HG03432 (cell line): Measurements from ENCODE around the gene PCDHB12.
"Not testable (repeated sequence)": the region's sequence is repeated elsewhere in the genome, so short reads cannot be mapped to it uniquely, and the experiment has no call there.

ENCODE experiments used
- ATAC-seq: cut with Tn5 transposase; IDR thresholded peaks from one replicate; pipeline ENCODE4 v1.9.1; 2021; ENCODE audit warnings: mild to moderate bottlenecking, moderate library complexity; ENCODE audit not compliant: unreplicated experiment

The PCDHB12 gene

GRCh38 chr5:141208478-141208877 is at the start of gene PCDHB12:
Gene PCDHB12, plus strand, starts transcription at chr5:141208719. Its CDS starts 189 bp downstream, at chr5:141208908.
- ATAC-seq, result no peak

DNA sequence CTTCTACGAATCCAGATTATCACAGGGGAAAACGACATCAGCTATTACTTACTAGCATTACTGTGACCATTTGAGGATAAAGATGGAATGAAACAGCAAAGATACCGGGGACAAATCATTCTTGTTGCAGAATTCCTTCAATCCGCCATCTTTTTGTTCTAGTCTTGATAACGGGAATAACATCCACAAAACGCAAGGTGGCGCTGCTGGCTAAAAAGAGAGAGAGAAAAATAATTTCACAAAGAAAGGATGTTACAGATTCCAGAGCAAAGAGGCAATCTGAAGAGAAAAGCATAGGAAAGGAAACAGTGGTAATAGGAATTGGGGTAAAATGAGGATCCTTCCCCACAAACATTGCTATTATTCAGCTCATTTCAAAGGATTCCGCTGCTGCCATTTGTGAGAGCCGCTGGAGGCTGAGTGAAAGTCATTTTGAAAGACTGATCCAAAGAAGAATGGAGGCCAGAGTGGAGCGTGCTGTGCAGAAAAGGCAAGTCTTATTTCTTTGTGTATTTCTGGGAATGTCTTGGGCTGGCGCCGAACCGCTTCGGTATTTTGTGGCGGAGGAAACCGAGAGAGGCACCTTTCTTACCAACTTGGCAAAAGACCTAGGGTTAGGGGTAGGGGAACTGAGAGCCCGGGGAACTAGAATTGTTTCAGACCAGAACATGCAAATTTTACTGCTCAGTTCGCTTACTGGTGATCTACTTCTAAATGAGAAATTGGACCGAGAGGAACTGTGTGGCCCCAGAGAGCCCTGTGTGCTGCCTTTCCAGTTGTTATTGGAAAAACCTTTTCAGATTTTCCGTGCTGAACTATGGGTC is 35.9 kb upstream of the PCDHB12 start, which contains the start of gene PCDHB7:
Gene PCDHB7, plus strand, starts transcription at position 264 of the 824 bp plus-strand sequence. Its CDS starts 192 bp downstream, at position 456.
- ATAC-seq, result no peak

DNA sequence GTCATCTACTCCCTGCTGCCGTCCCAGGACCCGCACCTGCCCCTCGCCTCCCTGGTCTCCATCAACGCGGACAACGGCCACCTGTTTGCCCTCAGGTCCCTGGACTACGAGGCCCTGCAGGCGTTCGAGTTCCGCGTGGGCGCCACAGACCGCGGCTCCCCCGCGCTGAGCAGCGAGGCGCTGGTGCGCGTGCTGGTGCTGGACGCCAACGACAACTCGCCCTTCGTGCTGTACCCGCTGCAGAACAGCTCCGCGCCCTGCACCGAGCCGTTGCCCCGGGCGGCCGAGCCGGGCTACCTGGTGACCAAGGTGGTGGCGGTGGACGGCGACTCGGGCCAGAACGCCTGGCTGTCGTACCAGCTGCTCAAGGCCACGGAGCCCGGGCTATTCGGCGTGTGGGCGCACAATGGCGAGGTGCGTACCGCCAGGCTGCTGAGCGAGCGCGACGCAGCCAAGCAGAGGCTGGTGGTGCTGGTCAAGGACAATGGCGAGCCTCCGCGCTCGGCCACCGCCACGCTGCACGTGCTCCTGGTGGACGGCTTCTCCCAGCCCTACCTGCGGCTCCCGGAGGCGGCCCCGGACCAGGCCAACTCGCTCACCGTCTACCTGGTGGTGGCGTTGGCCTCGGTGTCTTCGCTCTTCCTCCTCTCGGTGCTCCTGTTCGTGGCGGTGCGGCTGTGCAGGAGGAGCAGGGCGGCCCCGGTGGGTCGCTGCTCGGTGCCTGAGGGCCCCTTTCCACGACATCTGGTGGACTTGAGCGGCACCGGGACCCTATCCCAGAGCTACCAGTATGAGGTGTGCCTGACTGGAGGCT is 34.0 kb upstream of the PCDHB12 start:
- ATAC-seq, result not testable (repeated sequence)

DNA sequence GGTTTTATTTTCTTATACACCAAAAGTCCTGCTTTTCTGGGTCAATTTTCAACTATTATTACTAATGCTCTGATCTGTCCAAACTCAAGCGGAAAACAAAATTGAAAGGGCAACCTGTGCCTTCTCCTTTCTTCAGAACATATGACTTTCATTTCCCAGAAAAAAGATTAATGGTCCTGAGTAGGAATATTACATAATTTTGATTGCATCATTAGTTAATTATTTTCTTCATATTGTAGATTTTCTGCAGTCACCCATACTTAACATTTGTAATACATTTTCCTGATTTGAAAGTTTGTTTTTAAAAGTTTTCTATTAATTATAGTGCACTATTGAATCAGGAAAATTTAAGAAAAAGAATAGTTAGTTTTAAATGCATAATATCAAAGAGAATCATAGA is 32.6 kb upstream of the PCDHB12 start:
- ATAC-seq, result no peak

- not testable (repeated sequence) for ATAC-seq
Measured at GRCh38 chr5:141177577-141178191, 30.8 kb upstream of the PCDHB12 start, which contains the start of gene PCDHB8. Gene PCDHB8, plus strand, starts transcription at chr5:141177790. Its CDS starts 245 bp downstream, at chr5:141178035.

DNA sequence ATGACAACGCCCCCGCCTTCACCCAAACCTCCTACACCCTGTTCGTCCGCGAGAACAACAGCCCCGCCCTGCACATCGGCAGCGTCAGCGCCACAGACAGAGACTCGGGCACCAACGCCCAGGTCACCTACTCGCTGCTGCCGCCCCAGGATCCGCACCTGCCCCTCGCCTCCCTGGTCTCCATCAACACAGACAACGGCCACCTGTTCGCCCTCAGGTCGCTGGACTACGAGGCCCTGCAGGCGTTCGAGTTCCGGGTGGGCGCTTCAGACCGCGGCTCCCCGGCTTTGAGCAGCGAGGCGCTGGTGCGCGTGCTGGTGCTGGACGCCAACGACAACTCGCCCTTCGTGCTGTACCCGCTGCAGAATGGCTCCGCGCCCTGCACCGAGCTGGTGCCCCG is 29.1 kb upstream of the PCDHB12 start:
- not testable (repeated sequence) for ATAC-seq

- not testable (repeated sequence) for ATAC-seq
Measured at GRCh38 chr5:141179876-141180275, 28.6 kb upstream of the PCDHB12 start.

DNA sequence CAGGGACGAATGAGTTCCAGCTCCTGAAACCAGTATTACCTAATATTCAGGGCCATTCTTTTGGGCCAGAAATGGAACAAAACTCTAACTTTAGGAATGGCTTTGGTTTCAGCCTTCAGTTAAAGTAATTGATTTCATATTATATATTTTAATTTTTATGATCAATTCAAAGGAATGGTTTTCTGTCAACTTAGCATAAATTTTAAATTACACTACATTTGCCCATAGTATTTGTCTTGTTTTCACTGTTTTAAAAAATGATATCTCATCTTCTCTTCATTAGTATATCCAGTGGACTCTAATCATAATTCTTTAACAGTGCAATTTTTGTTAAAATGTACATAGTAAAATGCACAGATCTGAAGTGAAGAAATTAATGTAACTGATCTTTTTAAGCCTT is 28.2 kb upstream of the PCDHB12 start:
- ATAC-seq, result no peak

DNA sequence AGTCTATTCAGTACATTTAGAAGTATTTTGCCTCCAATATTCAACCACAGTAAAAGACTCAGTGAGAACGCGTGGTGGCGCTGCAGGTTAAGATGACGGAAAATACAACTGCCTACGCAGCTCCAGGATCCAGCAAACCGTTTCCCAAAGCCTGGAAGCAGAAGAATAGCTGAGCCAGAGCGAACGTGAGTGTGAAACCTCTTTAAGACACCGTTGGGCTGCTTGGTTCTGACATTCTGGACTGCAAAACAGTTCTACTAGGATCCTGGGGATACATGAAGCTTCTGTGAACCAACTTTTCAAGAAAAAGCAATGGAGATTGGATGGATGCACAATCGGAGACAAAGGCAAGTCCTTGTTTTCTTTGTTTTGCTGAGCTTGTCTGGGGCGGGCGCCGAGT is 26.3 kb upstream of the PCDHB12 start, which contains the start of gene PCDHB16:
Gene PCDHB16, plus strand, starts transcription at position 140 of the 400 bp plus-strand sequence. Its CDS starts 173 bp downstream, at position 313.
- no peak for ATAC-seq

- ATAC-seq, result not testable (repeated sequence)
Measured at GRCh38 chr5:141184117-141184855, 24.2 kb upstream of the PCDHB12 start.

DNA sequence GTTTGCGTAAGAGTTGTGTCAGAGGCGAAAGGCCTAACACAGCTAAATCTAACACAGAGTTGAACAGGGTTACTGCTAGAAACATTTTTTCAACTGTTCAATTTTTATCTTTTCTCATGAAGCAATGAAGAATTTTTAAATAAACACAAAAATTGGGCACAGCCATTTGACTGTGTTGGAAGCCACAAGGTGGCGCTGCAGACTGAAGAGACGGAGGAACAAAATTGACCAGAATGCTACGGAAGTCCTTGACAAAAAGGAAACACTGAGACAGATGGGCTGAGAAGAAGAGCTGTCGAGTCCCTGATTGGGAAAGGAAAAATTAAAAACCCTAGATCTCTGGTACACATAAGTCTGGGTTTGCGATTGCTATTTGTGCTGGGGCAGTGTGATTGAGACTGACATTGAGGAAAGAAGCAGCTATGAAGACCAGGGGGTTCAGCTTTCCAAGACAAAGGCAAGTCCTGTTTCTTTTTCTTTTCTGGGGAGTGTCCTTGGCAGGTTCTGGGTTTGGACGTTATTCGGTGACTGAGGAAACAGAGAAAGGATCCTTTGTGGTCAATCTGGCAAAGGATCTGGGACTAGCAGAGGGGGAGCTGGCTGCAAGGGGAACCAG is 21.5 kb upstream of the PCDHB12 start, which contains the start of gene PCDHB9:
Gene PCDHB9, plus strand, starts transcription at position 265 of the 616 bp plus-strand sequence. Its CDS starts 158 bp downstream, at position 423.
- no peak for ATAC-seq

DNA sequence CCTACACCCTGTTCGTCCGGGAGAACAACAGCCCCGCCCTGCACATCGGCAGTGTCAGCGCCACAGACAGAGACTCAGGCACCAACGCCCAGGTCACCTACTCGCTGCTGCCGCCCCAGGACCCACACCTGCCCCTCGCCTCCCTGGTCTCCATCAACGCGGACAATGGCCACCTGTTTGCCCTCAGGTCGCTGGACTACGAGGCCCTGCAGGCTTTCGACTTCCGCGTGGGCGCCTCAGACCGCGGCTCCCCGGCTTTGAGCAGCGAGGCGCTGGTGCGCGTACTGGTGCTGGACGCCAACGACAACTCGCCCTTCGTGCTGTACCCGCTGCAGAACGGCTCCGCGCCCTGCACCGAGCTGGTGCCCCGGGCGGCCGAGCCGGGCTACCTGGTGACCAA is 19.8 kb upstream of the PCDHB12 start:
- not testable (repeated sequence) for ATAC-seq

- not testable (repeated sequence) for ATAC-seq
Measured at GRCh38 chr5:141189131-141189530, 19.4 kb upstream of the PCDHB12 start.

DNA sequence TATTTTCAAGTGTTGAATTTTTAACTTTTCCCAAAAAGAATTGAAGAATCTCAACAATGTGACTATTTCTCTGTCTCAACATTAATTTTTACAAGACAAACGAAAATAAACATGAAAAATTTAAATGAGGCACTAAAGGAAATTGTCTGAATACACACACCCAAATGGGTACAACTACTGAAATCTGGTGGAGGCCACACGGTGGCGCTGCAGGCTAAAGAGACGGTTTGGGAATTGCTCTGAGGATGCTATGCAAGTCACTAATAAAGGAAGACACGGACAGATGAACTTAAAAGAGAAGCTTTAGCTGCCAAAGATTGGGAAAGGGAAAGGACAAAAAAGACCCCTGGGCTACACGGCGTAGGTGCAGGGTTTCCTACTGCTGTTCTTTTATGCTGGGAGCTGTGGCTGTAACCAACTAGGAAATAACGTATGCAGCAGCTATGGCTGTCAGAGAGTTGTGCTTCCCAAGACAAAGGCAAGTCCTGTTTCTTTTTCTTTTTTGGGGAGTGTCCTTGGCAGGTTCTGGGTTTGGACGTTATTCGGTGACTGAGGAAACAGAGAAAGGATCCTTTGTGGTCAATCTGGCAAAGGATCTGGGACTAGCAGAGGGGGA is 16.3 kb upstream of the PCDHB12 start, which contains the start of gene PCDHB10:
Gene PCDHB10, plus strand, starts transcription at position 244 of the 616 bp plus-strand sequence. Its CDS starts 200 bp downstream, at position 444.
- no peak for ATAC-seq

- not testable (repeated sequence) for ATAC-seq
Measured at GRCh38 chr5:141194332-141194731, 14.2 kb upstream of the PCDHB12 start.

- no peak for ATAC-seq
Measured at GRCh38 chr5:141196363-141196762, 12.2 kb upstream of the PCDHB12 start.

- ATAC-seq, result no peak
Measured at GRCh38 chr5:141199359-141200235, 8.9 kb upstream of the PCDHB12 start, which contains the start of gene PCDHB11. Gene PCDHB11, plus strand, starts transcription at chr5:141199627. Its CDS starts 148 bp downstream, at chr5:141199775.

GRCh38 chr5:141201126-141201525 is 7.4 kb upstream of the PCDHB12 start:
- ATAC-seq, result not testable (repeated sequence)
